Measurements from ENCODE around the gene ZBTB11. TPM values are rescaled to one million over a fixed set of nuclear protein-coding genes. Genes with fewer than 3 reads are reported as not detected.
A peak's percentile ranks its signal among the peaks of the same experiment; 100 is the strongest.
"Not testable (repeated sequence)": the region's sequence is repeated elsewhere in the genome, so short reads cannot be mapped to it uniquely, and the experiment has no call there.

The ZBTB11 gene
- total and polyA plus RNA-seq, 9 of the 15 experiments (the other 6 are each of a cell fraction or from before 2014, with no cell fraction given) = 6.2 to 31.9 (median 21.4) TPM

- TF ChIP-seq REST (IDR thresholded peaks at IDR 0.05; ENCODE audit: borderline replicate concordance) (peak; percentile 61; the same call in 1 of the 2 replicates), CC2D1A (IDR thresholded peaks at IDR 0.05) (peak; percentile 44; the same call in 1 of the 2 replicates), SMC3 (conservative IDR thresholded peaks at IDR 0.05; ENCODE audit: insufficient read depth, low read depth, low read length) (0 out of 2 replicates have a peak, but pooled peaks have one; percentile 27), ARID1B (IDR thresholded peaks at IDR 0.05) (0 out of 2 replicates have a peak, but pooled peaks have one; percentile 7), STAG1 (CRISPR knock-in tag; IDR thresholded peaks at IDR 0.05; ENCODE audit: borderline replicate concordance) (peak; percentile 55; the same call in 1 of the 2 replicates), MNT (conservative IDR thresholded peaks at IDR 0.05) (0 out of 4 replicates have a peak, but pooled peaks of 1 of the 2 experiments have one; percentile 24), KLF16 (IDR thresholded peaks at IDR 0.05) (0 out of 2 replicates have a peak, but pooled peaks have one; percentile 35)
- not testable (repeated sequence) for TF ChIP-seq REST (CRISPR knock-in tag; IDR thresholded peaks at IDR 0.05; ENCODE audit: low read depth)
These were observed 16.6 kb upstream of the ZBTB11 start (continued) for GRCh38 chr3:101693540-101693939.

Data from K562 (cell line).